GM19463 (cell line): ENCODE measurements around the gene TRMU.

Experiments
- ATAC-seq: cut with Tn5 transposase; IDR thresholded peaks from one replicate; pipeline ENCODE4 v1.9.1; 2021; ENCODE audit warnings: mild to moderate bottlenecking, moderate library complexity; ENCODE audit not compliant: unreplicated experiment

The TRMU gene

DNA sequence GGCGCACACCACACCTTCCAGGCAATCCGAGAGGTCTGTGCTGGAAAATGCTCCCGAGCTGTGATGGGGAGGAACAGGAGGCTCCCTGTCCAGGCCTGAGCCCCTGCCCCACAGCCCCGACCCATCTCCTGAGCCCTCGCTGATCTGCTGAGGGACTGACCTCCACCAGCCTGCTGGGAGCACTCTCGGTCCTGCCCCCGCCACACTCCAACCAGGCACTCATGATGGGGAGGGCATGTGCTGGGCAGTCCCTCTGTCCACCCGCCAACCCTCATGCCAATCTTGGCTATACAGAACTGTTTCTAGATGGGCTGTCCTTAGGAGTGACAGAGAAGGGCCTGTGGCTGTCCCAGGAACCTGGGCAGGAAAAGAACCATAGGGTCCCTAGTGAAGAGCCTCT is 70.8 kb downstream of the TRMU start:
- ATAC-seq = no peak

DNA sequence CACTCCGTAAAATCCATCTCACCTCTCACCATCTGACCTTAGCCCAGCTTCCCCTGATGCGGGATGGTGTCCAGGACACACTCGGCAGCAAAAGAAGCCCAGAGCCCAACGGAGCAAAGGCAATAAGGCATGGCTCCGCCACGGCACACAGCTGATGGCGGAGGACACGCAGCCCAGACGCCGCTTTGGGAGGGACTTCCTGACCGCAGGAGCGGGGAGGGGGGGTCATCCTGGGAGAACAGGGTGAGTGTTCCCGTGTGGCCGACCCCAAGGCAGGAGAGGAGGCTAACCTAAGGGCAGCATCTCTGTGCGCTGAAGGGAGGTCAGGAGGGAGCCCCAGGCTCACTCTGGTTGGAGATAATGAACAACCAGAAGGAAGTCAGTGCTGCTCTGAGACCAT is 71.3 kb downstream of the TRMU start:
- ATAC-seq = no peak
